ENCODE measurements around the gene GLT6D1. TPM values are rescaled to one million over a fixed set of nuclear protein-coding genes. Genes with fewer than 3 reads are reported as not detected.

The GLT6D1 gene
- total and polyA plus RNA-seq, 2 of the 4 experiments (the other 2 are of a cell fraction) = not detected

DNA sequence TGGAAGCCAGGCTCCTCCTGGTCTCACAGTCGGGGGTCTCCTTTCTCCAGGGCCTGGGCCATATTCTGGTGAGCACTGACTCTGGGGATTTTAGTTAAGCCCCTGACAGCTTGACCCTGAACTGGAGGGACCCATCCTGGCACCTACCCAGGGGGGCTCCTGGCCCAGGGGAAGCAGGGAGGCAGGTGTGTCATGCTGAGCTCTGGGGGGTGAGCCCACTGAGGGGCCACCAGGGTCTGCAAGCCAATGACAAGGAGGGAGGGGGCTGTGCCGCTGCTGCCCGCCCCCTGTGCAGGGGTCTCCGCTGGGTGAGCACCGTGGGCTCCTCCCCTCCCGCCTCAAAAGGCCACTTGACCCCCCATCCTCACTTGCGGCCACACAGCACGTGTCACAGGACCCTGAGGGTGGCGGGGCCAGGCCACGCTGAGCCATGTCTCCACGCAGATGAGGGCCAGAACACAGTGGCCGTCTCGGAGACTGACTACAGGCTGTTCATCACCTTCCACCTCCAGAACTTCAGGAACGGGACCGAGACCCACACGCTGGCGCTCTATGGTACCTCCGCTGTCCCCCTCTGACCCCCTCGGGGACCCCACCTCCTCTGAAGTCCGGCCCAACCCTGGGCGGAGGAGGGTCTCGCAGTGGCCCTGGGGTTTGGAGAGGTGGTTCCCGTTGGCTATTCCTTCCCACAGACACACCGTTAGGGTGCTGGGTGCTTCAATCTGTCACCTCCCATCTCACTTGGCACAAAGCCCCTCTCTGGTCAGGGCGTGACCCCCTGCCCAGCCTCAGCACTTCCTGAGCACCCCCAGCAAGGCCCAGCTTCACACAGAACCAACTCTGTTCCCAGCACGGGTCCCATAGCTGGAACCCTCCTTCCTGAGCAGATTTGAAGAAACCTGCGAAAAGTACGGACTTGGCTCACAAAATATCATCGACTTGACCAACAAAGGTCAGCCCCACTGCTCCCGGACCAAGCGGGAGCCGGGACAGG is 25.8 kb upstream of the GLT6D1 start:
- no peak overlapping the region for H2BK5ac ChIP-seq (ENCODE audit: low read depth, low read length, poor library complexity, severe bottlenecking)
- no CpG with 5 or more reads among the region's 32 CpGs for WGBS, 2 experiments (ENCODE audit: extremely low coverage in 2 of 2, insufficient read length in 1 of 2)
- no peak overlapping the region for H3K4me3 ChIP-seq (ENCODE audit: insufficient read depth, low read depth, low read length)
- in situ Hi-C loops (cut with MboI; ENCODE audit: low sequenced_read_pairs) (no loop called here), dilution Hi-C loops (cut with HindIII; ENCODE audit: low sequenced_read_pairs, unreplicated experiment) (no loop called here), intact Hi-C loops (cut with micrococcal nuclease) (no loop called here)
- H3K9me3 ChIP-seq (ENCODE audit: control insufficient read depth, insufficient read depth, low read length) = peaks cover 3% of the 10 kb centered on the region; the same call in 1 of the 2 replicates
- no peak for TF ChIP-seq SMC3 (IDR thresholded peaks at IDR 0.05; ENCODE audit: low read depth, low read length)
- TF ChIP-seq FOS (IDR thresholded peaks at IDR 0.05; ENCODE audit: low read depth, low read length) = no peak
- TF ChIP-seq MAFK (IDR thresholded peaks at IDR 0.05; ENCODE audit: low read depth, low read length) = no peak
- TF ChIP-seq, protein P1, sequence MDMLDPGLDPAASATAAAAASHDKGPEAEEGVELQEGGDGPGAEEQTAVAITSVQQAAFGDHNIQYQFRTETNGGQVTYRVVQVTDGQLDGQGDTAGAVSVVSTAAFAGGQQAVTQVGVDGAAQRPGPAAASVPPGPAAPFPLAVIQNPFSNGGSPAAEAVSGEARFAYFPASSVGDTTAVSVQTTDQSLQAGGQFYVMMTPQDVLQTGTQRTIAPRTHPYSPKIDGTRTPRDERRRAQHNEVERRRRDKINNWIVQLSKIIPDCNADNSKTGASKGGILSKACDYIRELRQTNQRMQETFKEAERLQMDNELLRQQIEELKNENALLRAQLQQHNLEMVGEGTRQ (IDR thresholded peaks at IDR 0.05; ENCODE audit: low read depth, low read length) = no peak
- TF ChIP-seq MXI1 (IDR thresholded peaks at IDR 0.05; ENCODE audit: borderline replicate concordance, low read depth, low read length) = no peak
- TF ChIP-seq RAD21 (IDR thresholded peaks at IDR 0.05; ENCODE audit: low read length) = no peak
- no peak for TF ChIP-seq RCOR1 (IDR thresholded peaks at IDR 0.05; ENCODE audit: insufficient replicate concordance, low read length)
- TF ChIP-seq RFX5 (IDR thresholded peaks at IDR 0.05; ENCODE audit: low read depth, low read length) = no peak
- no peak for TF ChIP-seq MAZ (IDR thresholded peaks at IDR 0.05; ENCODE audit: borderline replicate concordance, low read depth, low read length)
- TF ChIP-seq CHD1 (IDR thresholded peaks at IDR 0.05; ENCODE audit: low read depth, low read length) = no peak
- no peak for TF ChIP-seq BHLHE40 (IDR thresholded peaks at IDR 0.05; ENCODE audit: low read depth, low read length)
- TF ChIP-seq, protein P2, sequence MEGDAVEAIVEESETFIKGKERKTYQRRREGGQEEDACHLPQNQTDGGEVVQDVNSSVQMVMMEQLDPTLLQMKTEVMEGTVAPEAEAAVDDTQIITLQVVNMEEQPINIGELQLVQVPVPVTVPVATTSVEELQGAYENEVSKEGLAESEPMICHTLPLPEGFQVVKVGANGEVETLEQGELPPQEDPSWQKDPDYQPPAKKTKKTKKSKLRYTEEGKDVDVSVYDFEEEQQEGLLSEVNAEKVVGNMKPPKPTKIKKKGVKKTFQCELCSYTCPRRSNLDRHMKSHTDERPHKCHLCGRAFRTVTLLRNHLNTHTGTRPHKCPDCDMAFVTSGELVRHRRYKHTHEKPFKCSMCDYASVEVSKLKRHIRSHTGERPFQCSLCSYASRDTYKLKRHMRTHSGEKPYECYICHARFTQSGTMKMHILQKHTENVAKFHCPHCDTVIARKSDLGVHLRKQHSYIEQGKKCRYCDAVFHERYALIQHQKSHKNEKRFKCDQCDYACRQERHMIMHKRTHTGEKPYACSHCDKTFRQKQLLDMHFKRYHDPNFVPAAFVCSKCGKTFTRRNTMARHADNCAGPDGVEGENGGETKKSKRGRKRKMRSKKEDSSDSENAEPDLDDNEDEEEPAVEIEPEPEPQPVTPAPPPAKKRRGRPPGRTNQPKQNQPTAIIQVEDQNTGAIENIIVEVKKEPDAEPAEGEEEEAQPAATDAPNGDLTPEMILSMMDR (conservative IDR thresholded peaks at IDR 0.05; ENCODE audit: low read depth, low read length) = no peak
- TF ChIP-seq NFE2L2 (IDR thresholded peaks at IDR 0.05; ENCODE audit: low read depth, low read length) = no peak
- H3K27me3 ChIP-seq (ENCODE audit: control insufficient read depth, insufficient read depth, low read length) = no peaks in the 10 kb centered on the region
- H2AFZ ChIP-seq (replicated peaks; ENCODE audit: low read length, poor library complexity) = no peak overlapping the region
- no peak overlapping the region for H4K5ac ChIP-seq (ENCODE audit: low read depth, low read length)
- H3K79me1 ChIP-seq (ENCODE audit: low read depth in 1 of 2, low read length in 2 of 2) = no peaks in the 10 kb centered on the region
- no peak overlapping the region for H3K23ac ChIP-seq (ENCODE audit: low read depth, low read length)
- H3K14ac ChIP-seq (replicated peaks; ENCODE audit: low read depth, low read length) = no peak overlapping the region
- H3K4me1 ChIP-seq (ENCODE audit: control insufficient read depth, insufficient read depth, low read length) = no peaks in the 10 kb centered on the region
- CTCF ChIA-PET = no interaction called here
- no peak overlapping the region for H2AK9ac ChIP-seq (replicated peaks; ENCODE audit: low read depth, low read length, poor library complexity)
- POLR2A ChIA-PET (ENCODE audit: unreplicated experiment) = no interaction called here
- H3K9ac ChIP-seq (ENCODE audit: low read depth, low read length) = no peak overlapping the region
- no peak overlapping the region for H3K18ac ChIP-seq (ENCODE audit: low read depth, low read length)
- ATAC-seq (ENCODE audit: low read depth) = no peak
- no peak overlapping the region for H4K8ac ChIP-seq (ENCODE audit: low read depth in 2 of 2, low read length in 2 of 2)
- H4K20me1 ChIP-seq (ENCODE audit: insufficient read depth, low read length) = no peaks in the 10 kb centered on the region
- H2BK20ac ChIP-seq (ENCODE audit: low read depth, low read length) = no peak overlapping the region
- DNase-seq = no peak
- H3K27ac ChIP-seq (ENCODE audit: insufficient read depth, low read length) = no peak overlapping the region
- no peaks in the 10 kb centered on the region for H3K9me1 ChIP-seq (ENCODE audit: insufficient read depth, low read length)
- no peaks in the 10 kb centered on the region for H3K36me3 ChIP-seq (ENCODE audit: control insufficient read depth, insufficient read depth, low read length)
- no TSS peak for BruUV-seq (replicated peaks)
- H3K56ac ChIP-seq (ENCODE audit: extremely low read depth, insufficient read depth, low read length) = no peak overlapping the region
- no peak overlapping the region for H3K4ac ChIP-seq (ENCODE audit: low read depth, low read length)
- no peak overlapping the region for H2BK120ac ChIP-seq (ENCODE audit: low read depth, low read length)
- H2BK15ac ChIP-seq (ENCODE audit: low read depth, low read length) = no peak overlapping the region
- H2AK5ac ChIP-seq (ENCODE audit: low read depth, low read length) = no peak overlapping the region
- H3K4me2 ChIP-seq (ENCODE audit: low read depth, low read length) = no peak overlapping the region
- no peak overlapping the region for H4K91ac ChIP-seq (ENCODE audit: insufficient read depth, low read depth, low read length)

Measured in IMR-90 (cell line).